ENCODE measurements around the gene KIRREL3. TPM values are rescaled to one million over a fixed set of nuclear protein-coding genes. Genes with fewer than 3 reads are reported as not detected.

The KIRREL3 gene
- total and polyA plus RNA-seq, 9 of the 15 experiments (the other 6 are each of a cell fraction or from before 2014, with no cell fraction given): 0.04 to 0.10 TPM; not detected in 7

DNA sequence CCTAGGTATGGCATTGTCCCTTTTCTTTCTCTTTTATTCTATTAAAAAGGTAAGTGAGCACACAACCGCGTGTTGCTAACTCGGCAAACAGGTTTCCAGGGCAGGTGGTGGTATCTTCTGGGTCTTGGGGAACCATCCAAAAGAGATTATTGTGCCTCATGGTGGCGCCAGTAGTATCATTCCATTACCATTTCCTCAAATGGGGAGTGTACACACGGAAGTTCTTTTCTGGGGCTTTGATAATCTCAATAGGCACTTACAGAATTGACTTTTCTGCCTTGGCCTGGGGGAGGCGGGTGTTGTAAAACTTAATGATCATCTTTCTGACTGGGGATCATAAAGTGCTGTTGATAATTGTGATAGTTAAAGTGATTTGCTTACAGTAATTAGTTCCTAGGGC lies 234.1 kb downstream of the KIRREL3 start:
- TF ChIP-seq ZBTB8A (IDR thresholded peaks at IDR 0.05; ENCODE audit: partially characterized antibody) (no peak), PHF21A (IDR thresholded peaks at IDR 0.05; ENCODE audit: borderline replicate concordance, low read depth) (no peak), PTRF (tag; IDR thresholded peaks at IDR 0.05) (no peak), MEF2A (IDR thresholded peaks at IDR 0.05; ENCODE audit: control insufficient read depth, low read depth, low read length) (no peak), MIER1 (IDR thresholded peaks at IDR 0.05; ENCODE audit: low read depth) (no peak), PURB (CRISPR knock-in tag; IDR thresholded peaks at IDR 0.05; ENCODE audit: low read depth) (no peak), RBFOX2 (IDR thresholded peaks at IDR 0.05; ENCODE audit: low read depth, low read length) (no peak), SRSF9 (IDR thresholded peaks at IDR 0.05; ENCODE audit: borderline replicate concordance, low read depth, low read length) (no peak), ZNF23 (CRISPR knock-in tag; IDR thresholded peaks at IDR 0.05) (no peak)
- TF ChIP-seq, protein P1, sequence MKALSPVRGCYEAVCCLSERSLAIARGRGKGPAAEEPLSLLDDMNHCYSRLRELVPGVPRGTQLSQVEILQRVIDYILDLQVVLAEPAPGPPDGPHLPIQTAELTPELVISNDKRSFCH (CRISPR knock-in tag; IDR thresholded peaks at IDR 0.05): no peak
- TF ChIP-seq, protein P1 (tag; IDR thresholded peaks at IDR 0.05): no peak
- TF ChIP-seq, protein P2, sequence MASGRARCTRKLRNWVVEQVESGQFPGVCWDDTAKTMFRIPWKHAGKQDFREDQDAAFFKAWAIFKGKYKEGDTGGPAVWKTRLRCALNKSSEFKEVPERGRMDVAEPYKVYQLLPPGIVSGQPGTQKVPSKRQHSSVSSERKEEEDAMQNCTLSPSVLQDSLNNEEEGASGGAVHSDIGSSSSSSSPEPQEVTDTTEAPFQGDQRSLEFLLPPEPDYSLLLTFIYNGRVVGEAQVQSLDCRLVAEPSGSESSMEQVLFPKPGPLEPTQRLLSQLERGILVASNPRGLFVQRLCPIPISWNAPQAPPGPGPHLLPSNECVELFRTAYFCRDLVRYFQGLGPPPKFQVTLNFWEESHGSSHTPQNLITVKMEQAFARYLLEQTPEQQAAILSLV (tag; IDR thresholded peaks at IDR 0.05): no peak
- TF ChIP-seq, protein P3, sequence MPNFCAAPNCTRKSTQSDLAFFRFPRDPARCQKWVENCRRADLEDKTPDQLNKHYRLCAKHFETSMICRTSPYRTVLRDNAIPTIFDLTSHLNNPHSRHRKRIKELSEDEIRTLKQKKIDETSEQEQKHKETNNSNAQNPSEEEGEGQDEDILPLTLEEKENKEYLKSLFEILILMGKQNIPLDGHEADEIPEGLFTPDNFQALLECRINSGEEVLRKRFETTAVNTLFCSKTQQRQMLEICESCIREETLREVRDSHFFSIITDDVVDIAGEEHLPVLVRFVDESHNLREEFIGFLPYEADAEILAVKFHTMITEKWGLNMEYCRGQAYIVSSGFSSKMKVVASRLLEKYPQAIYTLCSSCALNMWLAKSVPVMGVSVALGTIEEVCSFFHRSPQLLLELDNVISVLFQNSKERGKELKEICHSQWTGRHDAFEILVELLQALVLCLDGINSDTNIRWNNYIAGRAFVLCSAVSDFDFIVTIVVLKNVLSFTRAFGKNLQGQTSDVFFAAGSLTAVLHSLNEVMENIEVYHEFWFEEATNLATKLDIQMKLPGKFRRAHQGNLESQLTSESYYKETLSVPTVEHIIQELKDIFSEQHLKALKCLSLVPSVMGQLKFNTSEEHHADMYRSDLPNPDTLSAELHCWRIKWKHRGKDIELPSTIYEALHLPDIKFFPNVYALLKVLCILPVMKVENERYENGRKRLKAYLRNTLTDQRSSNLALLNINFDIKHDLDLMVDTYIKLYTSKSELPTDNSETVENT (CRISPR knock-in tag; IDR thresholded peaks at IDR 0.05): no peak
- TF ChIP-seq, protein P4, sequence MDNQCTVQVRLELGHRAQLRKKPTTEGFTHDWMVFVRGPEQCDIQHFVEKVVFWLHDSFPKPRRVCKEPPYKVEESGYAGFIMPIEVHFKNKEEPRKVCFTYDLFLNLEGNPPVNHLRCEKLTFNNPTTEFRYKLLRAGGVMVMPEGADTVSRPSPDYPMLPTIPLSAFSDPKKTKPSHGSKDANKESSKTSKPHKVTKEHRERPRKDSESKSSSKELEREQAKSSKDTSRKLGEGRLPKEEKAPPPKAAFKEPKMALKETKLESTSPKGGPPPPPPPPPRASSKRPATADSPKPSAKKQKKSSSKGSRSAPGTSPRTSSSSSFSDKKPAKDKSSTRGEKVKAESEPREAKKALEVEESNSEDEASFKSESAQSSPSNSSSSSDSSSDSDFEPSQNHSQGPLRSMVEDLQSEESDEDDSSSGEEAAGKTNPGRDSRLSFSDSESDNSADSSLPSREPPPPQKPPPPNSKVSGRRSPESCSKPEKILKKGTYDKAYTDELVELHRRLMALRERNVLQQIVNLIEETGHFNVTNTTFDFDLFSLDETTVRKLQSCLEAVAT (IDR thresholded peaks at IDR 0.05): no peak
- Histone ChIP-seq H3K9me1 (ENCODE audit: control insufficient read depth, insufficient read depth, low read length) (no peaks in the 10 kb centered on the region), H3K27ac (ENCODE audit: extremely low read depth, low read depth, low read length) (no peak overlapping the region), H3K79me2 (ENCODE audit: control insufficient read depth, insufficient read depth, low read length) (no peaks in the 10 kb centered on the region), H3K9ac (ENCODE audit: insufficient read depth in 1 of 2, low read depth in 2 of 2, low read length in 2 of 2) (no peak overlapping the region), H3K4me3 (no peak overlapping the region), H2AFZ (ENCODE audit: low read depth, low read length) (no peak overlapping the region), H3K27me3 (ENCODE audit: control insufficient read depth in 2 of 2, insufficient read depth in 2 of 2, low read length in 2 of 2) (peaks cover 0 to 5% of the 10 kb centered on the region in 2 experiments; a peak in 1 of 5 replicates), H4K20me1 (replicated peaks; ENCODE audit: control insufficient read depth, insufficient read depth, low read length) (no peaks in the 10 kb centered on the region; the same call in 1 of the 2 replicates), H3K4me2 (ENCODE audit: insufficient read depth, low read length) (no peak overlapping the region), H3K9me3 (replicated peaks; ENCODE audit: control insufficient read depth, insufficient read depth, low read depth, low read length) (no peaks in the 10 kb centered on the region), H3K36me3 (ENCODE audit: control insufficient read depth, insufficient read depth, low read length) (no peaks in the 10 kb centered on the region), H3K4me1 (replicated peaks in 1 of 2; ENCODE audit: control insufficient read depth in 2 of 2, insufficient read depth in 2 of 2, low read length in 2 of 2) (no peaks in the 10 kb centered on the region)
- CTCF ChIA-PET (ENCODE audit: low intra/inter-chr PET ratio): no interaction called here
- DNase-seq (ENCODE audit: extremely low read depth in 1 of 4, low spot score in 3 of 4) (peak in 1 of 4 experiments; percentile 11), ATAC-seq (no peak), FAIRE-seq (no peak)
- POLR2A ChIA-PET: interaction anchor here (0.6 kb wide), 1 partner anchor 249 kb away, joined by 3 read pairs; no protein-coding TSS in a partner anchor
- BruUV-seq (replicated peaks): no TSS peak
- in situ Hi-C loops (cut with MboI) (no loop called here), intact Hi-C loops (cut with micrococcal nuclease) (no loop called here)
- WGBS (ENCODE audit: insufficient coverage, low coverage, missing lambda C conversion rate): 0% methylated on average over 6 of the region's 6 CpGs

All from K562 (cell line).